GM18858 (cell line): ENCODE data around the gene RHOT2.
A peak's percentile ranks its signal among the peaks of the same experiment; 100 is the strongest.

ENCODE experiments used
- ATAC-seq: cut with Tn5 transposase; IDR thresholded peaks from one replicate; pipeline ENCODE4 v1.9.1; 2021; ENCODE audit not compliant: unreplicated experiment

Gene RHOT2

DNA sequence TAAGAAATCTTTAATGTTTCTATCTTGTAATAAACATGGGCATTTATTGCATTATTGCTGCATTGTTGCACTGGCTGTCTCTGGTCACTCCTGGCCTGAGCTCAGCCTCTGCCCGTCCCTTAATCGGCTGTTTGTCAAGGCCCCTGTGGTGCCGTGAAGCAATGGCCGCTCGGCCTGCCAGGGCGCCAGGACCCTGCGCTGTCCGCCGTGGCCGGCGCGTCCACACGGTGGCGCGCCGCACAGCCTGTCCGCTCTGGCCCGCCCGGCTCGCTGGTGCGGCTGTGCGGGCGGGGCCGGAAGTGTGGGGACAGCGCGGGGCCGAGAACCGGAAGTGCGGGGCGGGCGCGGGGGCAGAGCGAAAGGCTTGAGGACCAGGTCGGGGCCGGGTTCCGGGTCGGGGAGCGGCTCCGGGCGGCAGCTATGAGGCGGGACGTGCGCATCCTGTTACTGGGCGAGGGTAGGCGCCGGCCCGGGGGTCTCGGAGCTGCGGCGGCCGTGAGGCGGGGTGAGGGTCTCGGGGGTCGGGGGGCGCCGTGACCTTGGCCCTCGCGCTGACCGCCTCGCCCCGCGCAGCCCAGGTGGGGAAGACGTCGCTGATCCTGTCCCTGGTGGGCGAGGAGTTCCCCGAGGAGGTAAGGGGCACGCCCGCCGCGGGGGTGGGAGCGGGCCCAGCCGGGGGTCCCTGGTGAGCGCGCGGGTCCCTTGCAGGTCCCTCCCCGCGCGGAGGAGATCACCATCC, at the start of gene RHOT2:
Gene RHOT2 (plus strand): TSS at position 353 of the 739 bp plus-strand sequence. CDS start 68 bp downstream, at position 421.
- peak; percentile 71 for ATAC-seq

- ATAC-seq: no peak
These were observed 48.3 kb upstream of the RHOT2 start for GRCh38 chr16:619476-620100.

- ATAC-seq: no peak
These were observed 47.0 kb upstream of the RHOT2 start for GRCh38 chr16:620700-621525.

- no peak for ATAC-seq
These were observed 46.3 kb upstream of the RHOT2 start for GRCh38 chr16:621526-622105.

- ATAC-seq: no peak
These were observed 45.0 kb upstream of the RHOT2 start for GRCh38 chr16:622920-623280.

GRCh38 chr16:624526-625070, 43.3 kb upstream of the RHOT2 start:
- ATAC-seq: no peak

GRCh38 chr16:625117-625976, 42.6 kb upstream of the RHOT2 start:
- no peak for ATAC-seq

DNA sequence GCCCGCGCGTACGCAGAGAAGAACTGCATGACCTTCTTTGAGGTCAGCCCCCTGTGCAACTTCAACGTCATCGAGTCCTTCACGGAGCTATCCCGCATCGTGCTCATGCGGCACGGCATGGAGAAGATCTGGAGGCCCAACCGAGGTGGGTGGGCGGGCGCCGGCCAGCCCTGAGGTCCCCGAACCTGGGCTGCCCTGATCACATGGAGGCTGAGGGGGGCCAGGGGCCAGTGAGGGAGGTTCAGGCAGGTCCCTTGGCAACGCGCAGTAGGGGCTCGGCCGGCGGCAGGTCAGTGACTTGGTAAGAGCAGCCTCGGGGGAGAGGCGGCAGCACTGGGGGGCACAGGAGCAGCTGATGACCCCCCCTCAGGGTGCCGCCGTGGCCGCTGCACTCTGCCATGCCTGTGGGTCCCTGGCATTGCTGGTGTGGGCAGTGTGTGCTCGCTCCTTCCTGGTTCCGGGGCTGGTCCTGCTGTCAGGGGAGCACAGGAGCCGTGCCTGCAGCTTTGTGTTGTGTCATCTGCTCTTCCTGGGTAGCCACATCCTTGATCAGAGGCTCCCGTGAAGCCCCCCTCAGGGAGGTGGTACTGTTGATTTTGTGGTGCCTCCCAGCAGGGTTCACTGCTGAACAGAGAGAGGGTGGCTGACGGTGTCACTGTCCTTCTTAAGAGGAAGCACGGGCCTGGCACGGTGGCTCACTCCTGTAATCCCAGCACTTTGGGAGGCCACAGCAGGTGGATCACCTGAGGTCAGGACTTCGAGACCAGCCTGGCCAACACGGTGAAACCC, 41.8 kb upstream of the RHOT2 start:
- no peak for ATAC-seq

DNA sequence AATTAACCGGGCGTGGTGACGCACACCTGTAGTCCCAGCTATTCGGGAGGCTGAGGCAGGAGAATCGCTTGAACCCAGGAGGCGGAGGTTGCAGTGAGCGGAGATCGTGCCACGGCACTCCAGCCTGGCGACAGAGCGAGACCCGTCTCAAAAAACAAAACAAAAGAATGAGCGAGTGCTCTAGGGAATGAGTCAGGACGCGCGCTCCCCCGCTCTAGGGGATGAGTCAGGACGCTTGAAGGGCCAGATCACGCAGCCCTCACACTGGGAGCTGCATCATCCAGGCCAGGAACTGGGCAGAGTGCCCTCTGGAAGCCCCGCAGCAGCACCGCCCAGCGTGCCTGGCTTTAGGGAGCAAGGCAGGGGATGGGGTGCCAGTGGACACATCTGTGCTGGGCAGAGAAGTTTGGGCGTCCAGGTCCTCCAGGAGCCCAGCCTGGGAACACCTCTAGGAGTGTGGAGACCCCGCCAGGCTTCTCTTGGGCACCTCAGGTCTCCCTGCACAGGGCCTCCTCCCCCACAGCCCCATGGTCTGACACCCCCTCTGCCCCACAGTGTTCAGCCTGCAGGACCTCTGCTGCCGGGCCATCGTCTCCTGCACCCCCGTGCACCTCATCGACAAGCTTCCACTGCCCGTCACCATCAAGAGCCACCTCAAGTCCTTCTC, 41.0 kb upstream of the RHOT2 start:
- no peak for ATAC-seq

- no peak for ATAC-seq
These were observed 40.3 kb upstream of the RHOT2 start for GRCh38 chr16:627454-628239.

DNA sequence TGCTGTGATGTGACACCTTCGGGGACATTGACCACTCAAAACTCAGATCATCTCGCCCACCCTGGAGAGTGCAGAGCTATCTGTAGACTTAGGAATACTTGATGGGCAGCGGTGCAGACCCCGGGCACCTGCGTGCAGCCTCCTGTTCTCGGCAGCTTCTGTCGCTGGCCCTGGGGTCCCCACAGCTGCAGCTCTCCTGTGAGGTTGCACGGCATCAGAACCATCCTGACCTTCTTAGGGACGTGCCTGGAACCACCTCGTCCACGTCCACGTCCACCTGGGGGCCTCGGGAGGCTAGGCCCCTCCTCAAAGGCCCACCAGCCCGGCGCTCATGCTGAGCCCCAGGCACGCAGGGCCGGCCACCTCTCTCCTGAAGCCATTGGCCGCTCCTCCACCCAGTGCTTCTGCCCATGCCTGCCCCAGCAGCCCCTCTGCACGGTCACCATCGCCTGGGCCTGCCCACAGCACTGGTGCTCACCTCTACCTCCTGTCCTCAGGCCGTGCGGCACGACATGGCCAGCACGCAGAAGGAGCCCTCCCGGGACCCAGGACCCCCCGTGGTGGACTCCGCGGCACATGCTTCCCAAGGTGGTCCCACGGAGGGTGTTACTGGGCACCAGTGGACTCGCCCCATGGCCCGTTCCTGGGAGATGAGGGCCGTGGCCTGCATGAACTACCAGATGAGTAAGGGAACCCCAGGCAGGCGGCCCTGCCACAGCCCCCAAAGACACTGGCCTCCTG, 39.4 kb upstream of the RHOT2 start:
- ATAC-seq: no peak

DNA sequence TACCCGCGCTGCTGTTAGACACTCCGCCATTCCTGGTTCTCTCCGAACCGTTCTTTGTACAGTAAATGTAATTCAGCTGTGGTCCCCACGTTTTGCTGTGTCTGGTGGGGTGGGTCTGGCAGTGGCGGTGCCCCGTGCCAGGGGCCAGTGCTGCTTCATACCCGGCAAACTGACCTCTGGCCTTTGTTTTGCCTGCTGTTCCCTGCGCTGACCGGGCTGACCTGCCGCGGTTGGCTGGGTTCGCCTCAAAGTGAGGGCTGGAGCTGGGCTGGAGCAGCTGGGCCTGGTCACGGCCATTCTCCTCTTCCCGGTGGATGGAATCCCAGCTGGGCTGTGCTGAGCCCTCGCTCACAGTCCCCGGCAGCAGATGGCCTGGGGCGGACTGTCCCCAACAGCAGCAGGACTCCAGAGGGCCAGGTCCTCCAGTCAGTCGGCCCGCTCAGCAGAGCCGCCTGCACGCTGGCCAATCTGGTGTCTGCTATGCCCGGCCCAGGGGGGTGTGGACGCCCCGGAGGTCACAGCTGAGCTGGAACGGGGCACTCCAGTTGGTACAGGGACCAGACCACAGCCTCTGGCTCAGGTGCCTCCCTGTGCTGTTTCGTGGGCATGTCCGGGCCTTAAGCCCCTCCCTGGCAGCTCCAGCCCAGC, 38.6 kb upstream of the RHOT2 start:
- ATAC-seq: no peak

DNA sequence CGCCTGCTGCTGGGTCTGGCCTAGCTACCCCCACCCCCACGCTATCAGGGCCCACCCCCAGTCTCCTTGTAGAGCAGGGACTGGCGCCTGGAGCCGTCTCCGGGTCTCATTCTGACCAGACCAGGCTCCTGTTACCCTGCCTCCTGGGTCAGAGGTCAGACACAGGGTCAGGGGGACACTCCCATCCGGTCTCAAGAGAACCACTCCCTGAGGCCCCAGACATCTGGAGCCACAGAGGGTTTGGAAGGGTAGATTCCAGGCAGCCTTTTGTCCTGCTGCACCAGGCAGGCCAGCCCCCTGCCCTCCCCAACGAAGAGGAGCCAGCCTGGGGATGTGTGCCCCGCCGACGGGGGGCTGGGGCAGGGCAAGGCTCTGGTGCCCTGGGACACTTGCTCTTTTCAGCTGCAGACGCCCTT, 38.1 kb upstream of the RHOT2 start:
- ATAC-seq: no peak

DNA sequence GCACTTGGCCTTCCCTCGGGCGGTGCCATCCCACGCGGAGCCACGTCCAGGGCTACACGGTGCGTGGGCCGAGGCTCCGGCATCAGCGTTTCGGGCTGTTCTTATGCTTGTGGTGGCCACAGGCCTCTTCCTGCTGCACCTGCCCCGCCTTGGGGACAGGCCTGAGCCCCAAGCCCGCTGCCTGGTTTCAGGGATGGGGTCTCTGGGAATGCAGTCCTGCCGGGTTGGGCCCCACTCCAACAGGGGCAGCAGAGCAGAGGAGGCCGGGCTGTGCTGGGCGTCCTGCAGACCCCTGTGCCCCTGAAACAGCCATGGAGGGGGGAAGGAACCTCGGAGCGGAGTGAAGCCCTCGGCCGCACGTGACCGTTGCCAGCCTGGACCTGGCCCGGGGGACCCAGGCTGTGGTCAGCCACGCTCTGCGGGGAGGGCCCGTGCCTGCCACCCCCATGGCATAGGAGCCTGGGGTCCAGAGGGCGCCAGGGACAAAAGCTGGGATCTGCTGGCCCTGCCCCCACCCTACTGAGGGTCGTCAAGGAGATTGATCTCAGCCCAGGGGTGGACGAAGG, 37.6 kb upstream of the RHOT2 start:
- no peak for ATAC-seq

DNA sequence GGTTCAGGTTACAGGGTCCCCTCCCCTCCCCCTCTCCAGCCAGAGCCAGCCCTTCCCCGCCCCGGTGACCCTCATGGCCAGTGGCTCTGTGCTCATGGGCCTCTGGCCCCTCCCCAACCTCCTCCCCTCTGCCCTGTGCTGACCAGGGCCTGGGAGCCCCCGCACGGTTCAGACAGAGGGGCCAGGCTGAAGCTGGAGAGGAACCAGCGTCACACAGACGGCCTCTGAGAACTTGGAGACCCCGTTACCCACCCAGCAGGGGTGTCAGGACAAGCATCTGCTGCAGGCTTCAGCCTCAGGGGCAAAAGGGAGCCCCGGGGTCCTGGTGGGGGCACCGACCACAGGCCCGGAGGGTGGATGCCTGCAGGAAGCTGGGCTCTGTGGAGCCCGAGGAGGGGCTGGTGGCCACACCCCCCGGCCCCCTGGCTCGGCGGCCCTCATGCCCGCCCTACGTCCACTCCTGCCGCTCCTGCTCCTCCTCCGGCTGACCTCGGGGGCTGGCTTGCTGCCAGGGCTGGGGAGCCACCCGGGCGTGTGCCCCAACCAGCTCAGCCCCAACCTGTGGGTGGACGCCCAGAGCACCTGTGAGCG, 37.0 kb upstream of the RHOT2 start, which contains the start of gene WFIKKN1:
Gene WFIKKN1 (plus strand): TSS at position 171 of the 591 bp plus-strand sequence. CDS start 269 bp downstream, at position 440.
- no peak for ATAC-seq

- no peak for ATAC-seq
These were observed 36.0 kb upstream of the RHOT2 start for GRCh38 chr16:631808-632358.
